ENCODE data around the gene TSC1.
A peak's percentile ranks its signal among the peaks of the same experiment; 100 is the strongest.
"Not testable (repeated sequence)": the region's sequence is repeated elsewhere in the genome, so short reads cannot be mapped to it uniquely, and the experiment has no call there.

TSC1 gene

GRCh38 chr9:132944294-132945185 lies at the start of gene TSC1:
Gene TSC1 (minus strand): TSS chr9:132944616. CDS start chr9:132928872, 15,744 bp downstream.
- ATAC-seq (peak; percentile 92), DNase-seq (ENCODE audit: low spot score in 2 of 2) (peak; percentile 92 to 96)
- peaks cover 18% of the 10 kb centered on the region for H3K4me1 Mint-ChIP-seq
- H3K36me3 Mint-ChIP-seq: peaks cover 9% of the 10 kb centered on the region
- peak within 1 kb of the TSS; percentile 86 for H3K4me3 Mint-ChIP-seq
- no peaks in the 10 kb centered on the region for H3K9me3 Mint-ChIP-seq
- peak within 1 kb of the TSS; percentile 99 for H3K27ac Mint-ChIP-seq

- H3K9me3 Mint-ChIP-seq: no peaks in the 10 kb centered on the region
- H3K4me3 Mint-ChIP-seq: no peak overlapping the region
- no peak for DNase-seq (ENCODE audit: low spot score in 2 of 2)
- no peak overlapping the region for H3K27ac Mint-ChIP-seq
- H3K36me3 Mint-ChIP-seq: no peaks in the 10 kb centered on the region
- no peak for ATAC-seq
- peaks cover 12% of the 10 kb centered on the region for H3K4me1 Mint-ChIP-seq
Observed at GRCh38 chr9:132993511-132993939, 49.1 kb upstream of the TSC1 start.

- Mint-ChIP-seq H3K4me3 (no peak overlapping the region), H3K36me3 (no peaks in the 10 kb centered on the region), H3K4me1 (peaks cover 12% of the 10 kb centered on the region), H3K27ac (no peak overlapping the region), H3K9me3 (no peaks in the 10 kb centered on the region)
- ATAC-seq (no peak), DNase-seq (ENCODE audit: low spot score in 2 of 2) (no peak)
Observed at GRCh38 chr9:132991351-132992300, 47.2 kb upstream of the TSC1 start.

- H3K4me1 Mint-ChIP-seq: peaks cover 12% of the 10 kb centered on the region
Observed at GRCh38 chr9:132990781-132991180, 46.4 kb upstream of the TSC1 start.

GRCh38 chr9:132989998-132990557 lies 45.7 kb upstream of the TSC1 start:
- peak; percentile 39 for ATAC-seq
- H3K36me3 Mint-ChIP-seq; H3K4me3 Mint-ChIP-seq; H3K27ac Mint-ChIP-seq; DNase-seq (ENCODE audit: low spot score in 2 of 2); H3K9me3 Mint-ChIP-seq: not testable (repeated sequence)
- H3K4me1 Mint-ChIP-seq: peaks cover 12% of the 10 kb centered on the region

More at GRCh38 chr9:132990781-132991180, 46.4 kb upstream of the TSC1 start:
- no peaks in the 10 kb centered on the region for H3K36me3 Mint-ChIP-seq
- H3K27ac Mint-ChIP-seq: no peak overlapping the region
- H3K4me3 Mint-ChIP-seq: no peak overlapping the region
- no peaks in the 10 kb centered on the region for H3K9me3 Mint-ChIP-seq
- ATAC-seq (no peak), DNase-seq (ENCODE audit: low spot score in 2 of 2) (no peak)

- peak; percentile 4 for ATAC-seq
- H3K9me3 Mint-ChIP-seq: no peaks in the 10 kb centered on the region
- H3K27ac Mint-ChIP-seq: no peak overlapping the region
- H3K36me3 Mint-ChIP-seq: no peaks in the 10 kb centered on the region
- peaks cover 8% of the 10 kb centered on the region for H3K4me1 Mint-ChIP-seq
- no peak for DNase-seq (ENCODE audit: low spot score in 2 of 2)
- no peak overlapping the region for H3K4me3 Mint-ChIP-seq
Observed at GRCh38 chr9:132989414-132989996, 45.1 kb upstream of the TSC1 start.

GRCh38 chr9:132989014-132989310 lies 44.5 kb upstream of the TSC1 start:
- no peaks in the 10 kb centered on the region for H3K9me3 Mint-ChIP-seq
- H3K4me3 Mint-ChIP-seq: no peak overlapping the region
- ATAC-seq (no peak), DNase-seq (ENCODE audit: low spot score in 2 of 2) (no peak)
- peaks cover 4% of the 10 kb centered on the region for H3K4me1 Mint-ChIP-seq
- H3K27ac Mint-ChIP-seq: no peak overlapping the region
- H3K36me3 Mint-ChIP-seq: no peaks in the 10 kb centered on the region

- Mint-ChIP-seq H3K9me3 (no peaks in the 10 kb centered on the region), H3K4me3 (no peak overlapping the region), H3K4me1 (peaks cover 4% of the 10 kb centered on the region), H3K36me3 (no peaks in the 10 kb centered on the region), H3K27ac (no peak overlapping the region)
- DNase-seq (ENCODE audit: low spot score in 2 of 2): no peak
- no peak for ATAC-seq
Observed at GRCh38 chr9:132988244-132989013, 44.0 kb upstream of the TSC1 start.

- H3K36me3 Mint-ChIP-seq: no peaks in the 10 kb centered on the region
- ATAC-seq (no peak), DNase-seq (ENCODE audit: low spot score in 2 of 2) (no peak)
- H3K9me3 Mint-ChIP-seq: no peaks in the 10 kb centered on the region
- H3K4me1 Mint-ChIP-seq: no peaks in the 10 kb centered on the region
- H3K27ac Mint-ChIP-seq: no peak overlapping the region
- no peak overlapping the region for H3K4me3 Mint-ChIP-seq
Observed at GRCh38 chr9:132986640-132987620, 42.5 kb upstream of the TSC1 start.

- Mint-ChIP-seq H3K27ac (no peak overlapping the region), H3K36me3 (no peaks in the 10 kb centered on the region), H3K4me3 (no peak overlapping the region), H3K4me1 (no peaks in the 10 kb centered on the region), H3K9me3 (no peaks in the 10 kb centered on the region)
- DNase-seq (ENCODE audit: low spot score in 2 of 2): no peak
- ATAC-seq: no peak
Observed at GRCh38 chr9:132986114-132986513, 41.7 kb upstream of the TSC1 start.

- no peaks in the 10 kb centered on the region for H3K9me3 Mint-ChIP-seq
- H3K4me1 Mint-ChIP-seq: no peaks in the 10 kb centered on the region
- H3K36me3 Mint-ChIP-seq: no peaks in the 10 kb centered on the region
- H3K27ac Mint-ChIP-seq: no peak overlapping the region
- H3K4me3 Mint-ChIP-seq: no peak overlapping the region
- ATAC-seq (no peak), DNase-seq (ENCODE audit: low spot score in 2 of 2) (no peak)
Observed at GRCh38 chr9:132985489-132985888, 41.1 kb upstream of the TSC1 start.

- H3K9me3 Mint-ChIP-seq: no peaks in the 10 kb centered on the region
- ATAC-seq (no peak), DNase-seq (ENCODE audit: low spot score in 2 of 2) (no peak)
- H3K27ac Mint-ChIP-seq: no peak overlapping the region
- no peak overlapping the region for H3K4me3 Mint-ChIP-seq
- H3K36me3 Mint-ChIP-seq: no peaks in the 10 kb centered on the region
- no peaks in the 10 kb centered on the region for H3K4me1 Mint-ChIP-seq
Observed at GRCh38 chr9:132985071-132985350, 40.6 kb upstream of the TSC1 start.

GRCh38 chr9:132984202-132985070 lies 40.0 kb upstream of the TSC1 start:
- ATAC-seq (no peak), DNase-seq (ENCODE audit: low spot score in 2 of 2) (no peak)
- H3K4me1 Mint-ChIP-seq: no peaks in the 10 kb centered on the region
- no peak overlapping the region for H3K27ac Mint-ChIP-seq
- no peaks in the 10 kb centered on the region for H3K9me3 Mint-ChIP-seq
- H3K4me3 Mint-ChIP-seq: no peak overlapping the region
- H3K36me3 Mint-ChIP-seq: no peaks in the 10 kb centered on the region

Measured in stimulated activated effector memory CD8-positive, alpha-beta T cell treated with anti-CD3 and anti-CD28 coated beads, Interleukin-12 subunit alpha, Interleukin-12 subunit beta, amount 100 ng/mL, for 72 hours (primary cell).